SK-N-SH treated with all-trans-retinoic acid at 6 μM for 48 hours (cell line): ENCODE results near the gene TMEM131L.
A peak's percentile ranks its signal among the peaks of the same experiment; 100 is the strongest.

ENCODE experiments used
- ATAC-seq: fragments of 200-7000 bp; cut with Tn5 transposase; 3 replicates; pipeline ENCODE4 v1.9.1; 2020; ENCODE audit warnings: mild to moderate bottlenecking, moderate library complexity
- ARNTL ChIP-seq: fragments of 450-650 bp; formaldehyde crosslinking; IDR thresholded peaks from 2 replicates; pipeline ENCODE4 v1.5.0; 2020; ENCODE audit warnings: low read depth, mild to moderate bottlenecking, moderate library complexity, borderline replicate concordance
- BACH2 ChIP-seq: fragments of 250-450 bp; sonication (Bioruptor Pico); IDR thresholded peaks from 2 replicates; pipeline ENCODE4 v1.9.0; 2021; ENCODE audit warnings: mild to moderate bottlenecking, borderline replicate concordance
- CREB5 ChIP-seq: fragments of 250-450 bp; sonication (Bioruptor Pico); IDR thresholded peaks from 2 replicates; pipeline ENCODE4 v1.5.1; 2020; ENCODE audit warnings: low read depth, mild to moderate bottlenecking, moderate library complexity
- CSRNP3 ChIP-seq: fragments of 250-450 bp; sonication (Bioruptor Pico); IDR thresholded peaks from 2 replicates; pipeline ENCODE4 v1.5.1; 2021; ENCODE audit warnings: mild to moderate bottlenecking, moderate library complexity
- ESRRG ChIP-seq: fragments of 250-450 bp; sonication (Bioruptor Pico); IDR thresholded peaks from 2 replicates; pipeline ENCODE4 v1.6.1; 2021; ENCODE audit warnings: mild to moderate bottlenecking
- GLIS3 ChIP-seq: fragments of 250-450 bp; sonication (Bioruptor Pico); IDR thresholded peaks from 2 replicates; pipeline ENCODE4 v1.5.0; 2020; ENCODE audit warnings: mild to moderate bottlenecking, moderate library complexity
- ISL1 ChIP-seq: fragments of 250-450 bp; sonication (Bioruptor Pico); IDR thresholded peaks from 2 replicates; pipeline ENCODE4 v2.1.2; 2022; ENCODE audit warnings: mild to moderate bottlenecking, moderate library complexity
- OSR1 ChIP-seq: fragments of 250-450 bp; sonication (Bioruptor Pico); IDR thresholded peaks from 2 replicates; pipeline ENCODE4 v1.8.0; 2022; ENCODE audit warnings: moderate library complexity, mild to moderate bottlenecking, inconsistent platforms
- PATZ1 ChIP-seq: fragments of 250-450 bp; sonication (Bioruptor Pico); IDR thresholded peaks from 2 replicates; pipeline ENCODE4 v1.8.0; 2020; ENCODE audit warnings: mild to moderate bottlenecking, moderate library complexity, borderline replicate concordance
- PPARA ChIP-seq: fragments of 250-450 bp; sonication (Bioruptor Pico); IDR thresholded peaks from 2 replicates; pipeline ENCODE4 v1.5.0; 2020; ENCODE audit warnings: mild to moderate bottlenecking, borderline replicate concordance
- RARB ChIP-seq: fragments of 250-450 bp; sonication (Bioruptor Pico); IDR thresholded peaks from 2 replicates; pipeline ENCODE4 v1.8.0; 2021; ENCODE audit warnings: mild to moderate bottlenecking, moderate library complexity
- SNAI2 ChIP-seq: fragments of 250-450 bp; sonication (Bioruptor Pico); IDR thresholded peaks from 2 replicates; pipeline ENCODE4 v1.5.0; 2020; ENCODE audit warnings: mild to moderate bottlenecking, moderate library complexity
- TCF4 ChIP-seq: fragments of 250-450 bp; sonication (Bioruptor Pico); IDR thresholded peaks from 2 replicates; pipeline ENCODE4 v1.8.0; 2021; ENCODE audit warnings: mild to moderate bottlenecking, moderate library complexity, borderline replicate concordance
- TOX ChIP-seq: fragments of 250-450 bp; sonication (Bioruptor Pico); IDR thresholded peaks from 2 replicates; pipeline ENCODE4 v1.8.0; 2021; ENCODE audit warnings: mild to moderate bottlenecking, moderate library complexity, borderline replicate concordance
- ZC3H10 ChIP-seq: fragments of 250-450 bp; sonication (Bioruptor Pico); IDR thresholded peaks from 2 replicates; pipeline ENCODE4 v1.5.1; 2021; ENCODE audit warnings: mild to moderate bottlenecking, moderate library complexity
- ZFP3 ChIP-seq: fragments of 250-450 bp; sonication (Bioruptor Pico); IDR thresholded peaks from 2 replicates; pipeline ENCODE4 v1.5.0; 2020; ENCODE audit warnings: mild to moderate bottlenecking, moderate library complexity
- ZFP30 ChIP-seq: fragments of 450-650 bp; formaldehyde crosslinking; IDR thresholded peaks from 2 replicates; pipeline ENCODE4 v1.5.0; 2022; ENCODE audit warnings: mild to moderate bottlenecking, moderate library complexity
- ZNF565 ChIP-seq: fragments of 450-650 bp; formaldehyde crosslinking; conservative IDR thresholded peaks from 2 replicates; pipeline ENCODE4 v1.5.0; 2020; ENCODE audit warnings: low read depth, mild to moderate bottlenecking, moderate library complexity
- ZNF70 ChIP-seq: fragments of 450-650 bp; formaldehyde crosslinking; IDR thresholded peaks from 2 replicates; pipeline ENCODE4 v1.5.0; 2020; ENCODE audit warnings: mild to moderate bottlenecking, moderate library complexity
- ZNF8 ChIP-seq: fragments of 450-650 bp; formaldehyde crosslinking; IDR thresholded peaks from 2 replicates; pipeline ENCODE4 v1.5.0; 2020; ENCODE audit warnings: mild to moderate bottlenecking, moderate library complexity
- TF ChIP-seq, protein P1 (sequence below): fragments of 250-450 bp; sonication (Bioruptor Pico); IDR thresholded peaks from 2 replicates; pipeline ENCODE4 v1.8.0; 2021; ENCODE audit warnings: low read depth, mild to moderate bottlenecking, moderate library complexity, borderline replicate concordance
- TF ChIP-seq, protein P2 (sequence below): fragments of 250-450 bp; sonication (Bioruptor Pico); IDR thresholded peaks from 2 replicates; pipeline ENCODE4 v1.5.0; 2020; ENCODE audit warnings: mild to moderate bottlenecking, moderate library complexity

TMEM131L gene

DNA sequence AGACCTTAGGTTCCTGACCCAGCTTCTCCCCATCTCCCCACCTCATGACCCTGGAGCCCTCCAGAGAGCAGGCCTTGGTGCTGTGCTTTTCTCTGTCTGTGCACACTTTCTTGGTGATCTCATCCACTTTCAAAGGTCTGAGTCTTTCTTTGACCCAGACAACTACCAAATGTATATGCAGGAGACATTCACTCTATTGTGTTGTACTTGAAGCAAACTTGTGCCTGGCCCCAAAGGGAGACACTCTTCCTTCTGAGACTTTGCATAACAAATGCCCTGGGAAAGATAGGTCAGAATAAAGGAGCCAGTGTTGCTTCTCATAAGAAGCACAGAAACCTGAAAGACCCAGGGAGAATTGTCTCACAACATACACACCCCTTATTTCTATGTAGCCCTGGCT is 163.6 kb downstream of the TMEM131L start:
- no peak for ATAC-seq

GRCh38 chr4:153634738-153635353 is 168.7 kb downstream of the TMEM131L start:
- TF ChIP-seq TCF4: no peak
- no peak for TF ChIP-seq ARNTL (CRISPR knock-in tag)
- no peak for TF ChIP-seq GLIS3 (CRISPR knock-in tag)
- TF ChIP-seq, protein P1, sequence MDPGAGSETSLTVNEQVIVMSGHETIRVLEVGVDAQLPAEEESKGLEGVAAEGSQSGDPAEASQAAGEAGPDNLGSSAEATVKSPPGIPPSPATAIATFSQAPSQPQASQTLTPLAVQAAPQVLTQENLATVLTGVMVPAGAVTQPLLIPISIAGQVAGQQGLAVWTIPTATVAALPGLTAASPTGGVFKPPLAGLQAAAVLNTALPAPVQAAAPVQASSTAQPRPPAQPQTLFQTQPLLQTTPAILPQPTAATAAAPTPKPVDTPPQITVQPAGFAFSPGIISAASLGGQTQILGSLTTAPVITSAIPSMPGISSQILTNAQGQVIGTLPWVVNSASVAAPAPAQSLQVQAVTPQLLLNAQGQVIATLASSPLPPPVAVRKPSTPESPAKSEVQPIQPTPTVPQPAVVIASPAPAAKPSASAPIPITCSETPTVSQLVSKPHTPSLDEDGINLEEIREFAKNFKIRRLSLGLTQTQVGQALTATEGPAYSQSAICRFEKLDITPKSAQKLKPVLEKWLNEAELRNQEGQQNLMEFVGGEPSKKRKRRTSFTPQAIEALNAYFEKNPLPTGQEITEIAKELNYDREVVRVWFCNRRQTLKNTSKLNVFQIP (CRISPR knock-in tag): no peak
- TF ChIP-seq ZC3H10 (CRISPR knock-in tag): no peak
- no peak for TF ChIP-seq BACH2
- TF ChIP-seq, protein P2, sequence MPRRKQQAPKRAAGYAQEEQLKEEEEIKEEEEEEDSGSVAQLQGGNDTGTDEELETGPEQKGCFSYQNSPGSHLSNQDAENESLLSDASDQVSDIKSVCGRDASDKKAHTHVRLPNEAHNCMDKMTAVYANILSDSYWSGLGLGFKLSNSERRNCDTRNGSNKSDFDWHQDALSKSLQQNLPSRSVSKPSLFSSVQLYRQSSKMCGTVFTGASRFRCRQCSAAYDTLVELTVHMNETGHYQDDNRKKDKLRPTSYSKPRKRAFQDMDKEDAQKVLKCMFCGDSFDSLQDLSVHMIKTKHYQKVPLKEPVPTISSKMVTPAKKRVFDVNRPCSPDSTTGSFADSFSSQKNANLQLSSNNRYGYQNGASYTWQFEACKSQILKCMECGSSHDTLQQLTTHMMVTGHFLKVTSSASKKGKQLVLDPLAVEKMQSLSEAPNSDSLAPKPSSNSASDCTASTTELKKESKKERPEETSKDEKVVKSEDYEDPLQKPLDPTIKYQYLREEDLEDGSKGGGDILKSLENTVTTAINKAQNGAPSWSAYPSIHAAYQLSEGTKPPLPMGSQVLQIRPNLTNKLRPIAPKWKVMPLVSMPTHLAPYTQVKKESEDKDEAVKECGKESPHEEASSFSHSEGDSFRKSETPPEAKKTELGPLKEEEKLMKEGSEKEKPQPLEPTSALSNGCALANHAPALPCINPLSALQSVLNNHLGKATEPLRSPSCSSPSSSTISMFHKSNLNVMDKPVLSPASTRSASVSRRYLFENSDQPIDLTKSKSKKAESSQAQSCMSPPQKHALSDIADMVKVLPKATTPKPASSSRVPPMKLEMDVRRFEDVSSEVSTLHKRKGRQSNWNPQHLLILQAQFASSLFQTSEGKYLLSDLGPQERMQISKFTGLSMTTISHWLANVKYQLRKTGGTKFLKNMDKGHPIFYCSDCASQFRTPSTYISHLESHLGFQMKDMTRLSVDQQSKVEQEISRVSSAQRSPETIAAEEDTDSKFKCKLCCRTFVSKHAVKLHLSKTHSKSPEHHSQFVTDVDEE (CRISPR knock-in tag): no peak
- TF ChIP-seq ZNF565: no peak
- TF ChIP-seq PPARA (CRISPR knock-in tag): no peak
- no peak for TF ChIP-seq CREB5 (CRISPR knock-in tag)
- no peak for TF ChIP-seq ZNF8 (CRISPR knock-in tag)
- TF ChIP-seq CSRNP3: no peak
- peak; percentile 53; the same call in 1 of the 3 replicates for ATAC-seq

More for the DNA sequence above, 163.6 kb downstream of the TMEM131L start:
- TF ChIP-seq RARB (CRISPR knock-in tag): no peak
- TF ChIP-seq ZFP3 (CRISPR knock-in tag): no peak
- no peak for TF ChIP-seq GLIS3 (CRISPR knock-in tag)
- no peak for TF ChIP-seq PPARA (CRISPR knock-in tag)
- no peak for TF ChIP-seq OSR1
- TF ChIP-seq SNAI2: no peak
- TF ChIP-seq, protein P2 (CRISPR knock-in tag): no peak
- TF ChIP-seq, protein P1 (CRISPR knock-in tag): no peak
- TF ChIP-seq ZNF8 (CRISPR knock-in tag): no peak
- TF ChIP-seq BACH2: no peak
- no peak for TF ChIP-seq PATZ1 (CRISPR knock-in tag)
- no peak for TF ChIP-seq ESRRG (CRISPR knock-in tag)
- no peak for TF ChIP-seq ZC3H10 (CRISPR knock-in tag)
- TF ChIP-seq ISL1 (CRISPR knock-in tag): no peak
- no peak for TF ChIP-seq TOX (CRISPR knock-in tag)
- no peak for TF ChIP-seq ZFP30 (CRISPR knock-in tag)
- TF ChIP-seq ZNF70 (CRISPR knock-in tag): no peak
- TF ChIP-seq TCF4: no peak
- TF ChIP-seq ARNTL (CRISPR knock-in tag): no peak
